ENCODE data around the gene ENTPD1.

Gene ENTPD1

GRCh38 chr10:95866467-95866842 lies 110.5 kb downstream of the ENTPD1 start:
- Histone ChIP-seq H2AFZ (ENCODE audit: low read depth, low read length) (no peak overlapping the region), H4K91ac (ENCODE audit: low read length) (no peak overlapping the region), H3K9me3 (ENCODE audit: control insufficient read depth, low read length) (no peaks in the 10 kb centered on the region), H3K18ac (ENCODE audit: low read depth in 1 of 2, low read length in 2 of 2) (no peak overlapping the region), H3K23ac (ENCODE audit: low read length in 2 of 2) (no peak overlapping the region), H3K27me3 (ENCODE audit: control insufficient read depth in 1 of 2, insufficient read depth in 1 of 2, low read length in 2 of 2) (no peaks in the 10 kb centered on the region), H2BK5ac (ENCODE audit: low read depth, low read length, poor library complexity, severe bottlenecking) (no peak overlapping the region), H2AK5ac (ENCODE audit: low read length, severe bottlenecking) (no peak overlapping the region), H2BK120ac (ENCODE audit: low read depth, low read length) (no peak overlapping the region), H3K9ac (ENCODE audit: low read length) (no peak overlapping the region), H3K4me3 (ENCODE audit: insufficient read depth in 1 of 2, low read depth in 1 of 2, low read length in 2 of 2) (no peak overlapping the region), H4K8ac (ENCODE audit: low read length) (no peak overlapping the region), H3K4me1 (ENCODE audit: control insufficient read depth, insufficient read depth, low read depth, low read length) (peaks cover 3% of the 10 kb centered on the region), H3K4ac (ENCODE audit: low read depth in 1 of 2, low read length in 2 of 2) (no peak overlapping the region), H3K79me1 (replicated peaks; ENCODE audit: low read length, poor library complexity, severe bottlenecking) (no peaks in the 10 kb centered on the region), H2BK12ac (ENCODE audit: low read length in 2 of 2) (no peak overlapping the region), H3K36me3 (ENCODE audit: control insufficient read depth in 1 of 2, insufficient read depth in 2 of 2, low read depth in 1 of 2, low read length in 2 of 2) (no peaks in the 10 kb centered on the region), H3K4me2 (ENCODE audit: low read length, poor library complexity, severe bottlenecking) (no peak overlapping the region), H3K27ac (ENCODE audit: low read length, poor library complexity, severe bottlenecking) (no peak overlapping the region), H3K14ac (ENCODE audit: low read length in 2 of 2) (no peak overlapping the region), H2BK15ac (ENCODE audit: low read depth, poor library complexity, severe bottlenecking) (no peak overlapping the region)
- no peak for DNase-seq
- WGBS = 80% methylated on average over 1 of the region's 2 CpGs

- Histone ChIP-seq H3K36me3 (ENCODE audit: control insufficient read depth in 1 of 2, insufficient read depth in 2 of 2, low read depth in 1 of 2, low read length in 2 of 2) (peaks cover 0 to 12% of the 10 kb centered on the region in 2 experiments), H3K9ac (ENCODE audit: low read length) (no peak overlapping the region), H3K14ac (ENCODE audit: low read length in 2 of 2) (no peak overlapping the region), H3K4me2 (ENCODE audit: low read length, poor library complexity, severe bottlenecking) (no peak overlapping the region), H2BK5ac (ENCODE audit: low read depth, low read length, poor library complexity, severe bottlenecking) (no peak overlapping the region), H2BK120ac (ENCODE audit: low read depth, low read length) (no peak overlapping the region), H2AFZ (ENCODE audit: low read depth, low read length) (no peak overlapping the region), H3K4me3 (ENCODE audit: insufficient read depth in 1 of 2, low read depth in 1 of 2, low read length in 2 of 2) (no peak overlapping the region), H2BK15ac (ENCODE audit: low read depth, poor library complexity, severe bottlenecking) (no peak overlapping the region), H3K18ac (ENCODE audit: low read depth in 1 of 2, low read length in 2 of 2) (no peak overlapping the region), H2BK12ac (ENCODE audit: low read length in 2 of 2) (no peak overlapping the region), H2AK5ac (ENCODE audit: low read length, severe bottlenecking) (no peak overlapping the region), H3K79me1 (replicated peaks; ENCODE audit: low read length, poor library complexity, severe bottlenecking) (no peaks in the 10 kb centered on the region), H4K8ac (ENCODE audit: low read length) (no peak overlapping the region), H4K91ac (ENCODE audit: low read length) (no peak overlapping the region), H3K27me3 (ENCODE audit: control insufficient read depth in 1 of 2, insufficient read depth in 1 of 2, low read length in 2 of 2) (no peaks in the 10 kb centered on the region), H3K9me3 (ENCODE audit: control insufficient read depth, low read length) (no peaks in the 10 kb centered on the region), H3K23ac (ENCODE audit: low read length in 2 of 2) (no peak overlapping the region), H3K27ac (ENCODE audit: low read length, poor library complexity, severe bottlenecking) (no peak overlapping the region), H3K4me1 (ENCODE audit: control insufficient read depth, insufficient read depth, low read depth, low read length) (peaks cover 3% of the 10 kb centered on the region), H3K4ac (ENCODE audit: low read depth in 1 of 2, low read length in 2 of 2) (no peak overlapping the region)
- no peak for DNase-seq
- WGBS = 100% methylated on average over 2 of the region's 4 CpGs
Observed at GRCh38 chr10:95867866-95868265, 111.9 kb downstream of the ENTPD1 start.

GRCh38 chr10:95872158-95872711 lies 116.3 kb downstream of the ENTPD1 start:
- Histone ChIP-seq H2BK5ac (ENCODE audit: low read depth, low read length, poor library complexity, severe bottlenecking) (no peak overlapping the region), H2AFZ (ENCODE audit: low read depth, low read length) (no peak overlapping the region), H3K9me3 (ENCODE audit: control insufficient read depth, low read length) (no peaks in the 10 kb centered on the region), H3K18ac (ENCODE audit: low read depth in 1 of 2, low read length in 2 of 2) (no peak overlapping the region), H3K4me1 (ENCODE audit: control insufficient read depth, insufficient read depth, low read depth, low read length) (no peaks in the 10 kb centered on the region), H3K9ac (ENCODE audit: low read length) (no peak overlapping the region), H2BK120ac (ENCODE audit: low read depth, low read length) (no peak overlapping the region), H2BK12ac (ENCODE audit: low read length in 2 of 2) (no peak overlapping the region), H4K8ac (ENCODE audit: low read length) (no peak overlapping the region), H4K91ac (ENCODE audit: low read length) (no peak overlapping the region), H2AK5ac (ENCODE audit: low read length, severe bottlenecking) (no peak overlapping the region), H2BK15ac (ENCODE audit: low read depth, poor library complexity, severe bottlenecking) (no peak overlapping the region), H3K79me1 (replicated peaks; ENCODE audit: low read length, poor library complexity, severe bottlenecking) (no peaks in the 10 kb centered on the region), H3K27me3 (ENCODE audit: control insufficient read depth in 1 of 2, insufficient read depth in 1 of 2, low read length in 2 of 2) (no peaks in the 10 kb centered on the region), H3K4me2 (ENCODE audit: low read length, poor library complexity, severe bottlenecking) (no peak overlapping the region), H3K23ac (ENCODE audit: low read length in 2 of 2) (no peak overlapping the region), H3K36me3 (ENCODE audit: control insufficient read depth in 1 of 2, insufficient read depth in 2 of 2, low read depth in 1 of 2, low read length in 2 of 2) (peaks cover 7 to 43% of the 10 kb centered on the region in 2 experiments), H3K14ac (ENCODE audit: low read length in 2 of 2) (no peak overlapping the region), H3K27ac (ENCODE audit: low read length, poor library complexity, severe bottlenecking) (no peak overlapping the region), H3K4ac (ENCODE audit: low read depth in 1 of 2, low read length in 2 of 2) (no peak overlapping the region), H3K4me3 (ENCODE audit: insufficient read depth in 1 of 2, low read depth in 1 of 2, low read length in 2 of 2) (no peak overlapping the region)
- DNase-seq = no peak
- 94% methylated on average over 2 of the region's 2 CpGs for WGBS

GRCh38 chr10:95873139-95873538 lies 117.2 kb downstream of the ENTPD1 start:
- no peak overlapping the region for H3K23ac ChIP-seq (ENCODE audit: low read length in 2 of 2)
- no peak overlapping the region for H2AK5ac ChIP-seq (ENCODE audit: low read length, severe bottlenecking)
- no peak overlapping the region for H2BK120ac ChIP-seq (ENCODE audit: low read depth, low read length)
- H3K36me3 ChIP-seq (ENCODE audit: control insufficient read depth in 1 of 2, insufficient read depth in 2 of 2, low read depth in 1 of 2, low read length in 2 of 2) = peaks cover 7 to 46% of the 10 kb centered on the region in 2 experiments
- H3K27me3 ChIP-seq (ENCODE audit: control insufficient read depth in 1 of 2, insufficient read depth in 1 of 2, low read length in 2 of 2) = no peaks in the 10 kb centered on the region
- no peak overlapping the region for H2BK5ac ChIP-seq (ENCODE audit: low read depth, low read length, poor library complexity, severe bottlenecking)
- WGBS = 95% methylated on average over 2 of the region's 2 CpGs
- H2AFZ ChIP-seq (ENCODE audit: low read depth, low read length) = no peak overlapping the region
- no peak overlapping the region for H4K8ac ChIP-seq (ENCODE audit: low read length)
- H3K9ac ChIP-seq (ENCODE audit: low read length) = no peak overlapping the region
- no peaks in the 10 kb centered on the region for H3K9me3 ChIP-seq (ENCODE audit: control insufficient read depth, low read length)
- H4K91ac ChIP-seq (ENCODE audit: low read length) = no peak overlapping the region
- H3K4me2 ChIP-seq (ENCODE audit: low read length, poor library complexity, severe bottlenecking) = no peak overlapping the region
- no peak overlapping the region for H3K14ac ChIP-seq (ENCODE audit: low read length in 2 of 2)
- H2BK15ac ChIP-seq (ENCODE audit: low read depth, poor library complexity, severe bottlenecking) = no peak overlapping the region
- H3K18ac ChIP-seq (ENCODE audit: low read depth in 1 of 2, low read length in 2 of 2) = no peak overlapping the region
- no peaks in the 10 kb centered on the region for H3K79me1 ChIP-seq (replicated peaks; ENCODE audit: low read length, poor library complexity, severe bottlenecking)
- H3K27ac ChIP-seq (ENCODE audit: low read length, poor library complexity, severe bottlenecking) = no peak overlapping the region
- no peak overlapping the region for H2BK12ac ChIP-seq (ENCODE audit: low read length in 2 of 2)
- no peak for DNase-seq
- H3K4me3 ChIP-seq (ENCODE audit: insufficient read depth in 1 of 2, low read depth in 1 of 2, low read length in 2 of 2) = no peak overlapping the region
- no peaks in the 10 kb centered on the region for H3K4me1 ChIP-seq (ENCODE audit: control insufficient read depth, insufficient read depth, low read depth, low read length)
- H3K4ac ChIP-seq (ENCODE audit: low read depth in 1 of 2, low read length in 2 of 2) = no peak overlapping the region

All from mesenchymal stem cell (in vitro differentiated cells and primary cell).